ENCODE results near the gene SYNM.
"Not testable (repeated sequence)": the region's sequence is repeated elsewhere in the genome, so short reads cannot be mapped to it uniquely, and the experiment has no call there.

The SYNM gene

GRCh38 chr15:99109555-99110021, 4.7 kb downstream of the SYNM start:
- H3K4me3 ChIP-seq (ENCODE audit: control insufficient read depth, low read depth, low read length) = no peak overlapping the region
- no peak for TF ChIP-seq CTCF (IDR thresholded peaks at IDR 0.05; ENCODE audit: control insufficient read depth, insufficient read depth, low read depth, low read length, missing control alignments)
- no peak for DNase-seq (ENCODE audit: low read depth)

GRCh38 chr15:99110093-99110492, 5.2 kb downstream of the SYNM start:
- TF ChIP-seq CTCF (IDR thresholded peaks at IDR 0.05; ENCODE audit: control insufficient read depth, insufficient read depth, low read depth, low read length, missing control alignments) = no peak
- H3K4me3 ChIP-seq (ENCODE audit: control insufficient read depth, low read depth, low read length) = no peak overlapping the region
- DNase-seq (ENCODE audit: low read depth) = no peak

- no peak for DNase-seq (ENCODE audit: low read depth)
- H3K4me3 ChIP-seq (ENCODE audit: control insufficient read depth, low read depth, low read length) = no peak overlapping the region
- no peak for TF ChIP-seq CTCF (IDR thresholded peaks at IDR 0.05; ENCODE audit: control insufficient read depth, insufficient read depth, low read depth, low read length, missing control alignments)
Measured at GRCh38 chr15:99110581-99111320, 5.9 kb downstream of the SYNM start.

- not testable (repeated sequence) for DNase-seq (ENCODE audit: low read depth); H3K4me3 ChIP-seq (ENCODE audit: control insufficient read depth, low read depth, low read length)
Measured at GRCh38 chr15:99111641-99112040, 6.8 kb downstream of the SYNM start.

- H3K4me3 ChIP-seq (ENCODE audit: control insufficient read depth, low read depth, low read length) = no peak overlapping the region
- no peak for DNase-seq (ENCODE audit: low read depth)
- TF ChIP-seq CTCF (IDR thresholded peaks at IDR 0.05; ENCODE audit: control insufficient read depth, insufficient read depth, low read depth, low read length, missing control alignments) = no peak
Measured at GRCh38 chr15:99113547-99114271, 8.8 kb downstream of the SYNM start.

- DNase-seq (ENCODE audit: low read depth) = no peak
- no peak for TF ChIP-seq CTCF (IDR thresholded peaks at IDR 0.05; ENCODE audit: control insufficient read depth, insufficient read depth, low read depth, low read length, missing control alignments)
- no peak overlapping the region for H3K4me3 ChIP-seq (ENCODE audit: control insufficient read depth, low read depth, low read length)
Measured at GRCh38 chr15:99114511-99115299, 9.8 kb downstream of the SYNM start.
